GM21825 (cell line): ENCODE results near the gene PLA2G7.
"Not testable (repeated sequence)": the region's sequence is repeated elsewhere in the genome, so short reads cannot be mapped to it uniquely, and the experiment has no call there.

Experiments used
- ATAC-seq: cut with Tn5 transposase; IDR thresholded peaks from one replicate; pipeline ENCODE4 v1.9.1; 2021; ENCODE audit warnings: mild to moderate bottlenecking, moderate library complexity; ENCODE audit not compliant: unreplicated experiment

PLA2G7 gene

GRCh38 chr6:46734867-46735719 lies at the start of gene PLA2G7:
Gene PLA2G7, minus strand, starts transcription at chr6:46735375. Its CDS starts 12,484 bp downstream, at chr6:46722891.
- ATAC-seq, result no peak

- ATAC-seq, result no peak
These were observed 49.4 kb upstream of the PLA2G7 start for GRCh38 chr6:46784535-46784934.

GRCh38 chr6:46781478-46782378 lies 46.6 kb upstream of the PLA2G7 start:
- ATAC-seq, result no peak

GRCh38 chr6:46777476-46778346 lies 42.5 kb upstream of the PLA2G7 start:
- ATAC-seq, result no peak

- ATAC-seq, result no peak
These were observed 41.0 kb upstream of the PLA2G7 start for GRCh38 chr6:46776070-46776712.

- not testable (repeated sequence) for ATAC-seq
These were observed 39.6 kb upstream of the PLA2G7 start for GRCh38 chr6:46774736-46775135.

- ATAC-seq, result no peak
These were observed 38.2 kb upstream of the PLA2G7 start for GRCh38 chr6:46773201-46773855.

- no peak for ATAC-seq
These were observed 37.6 kb upstream of the PLA2G7 start for GRCh38 chr6:46772762-46773161.

- ATAC-seq, result no peak
These were observed 36.8 kb upstream of the PLA2G7 start for GRCh38 chr6:46772016-46772415.

GRCh38 chr6:46764961-46765360 lies 29.8 kb upstream of the PLA2G7 start:
- ATAC-seq, result no peak

- ATAC-seq, result not testable (repeated sequence)
These were observed 29.1 kb upstream of the PLA2G7 start for GRCh38 chr6:46764280-46764679.

GRCh38 chr6:46763466-46763865 lies 28.3 kb upstream of the PLA2G7 start:
- no peak for ATAC-seq

GRCh38 chr6:46760925-46761324 lies 25.8 kb upstream of the PLA2G7 start:
- ATAC-seq, result no peak

- ATAC-seq, result no peak
These were observed 24.0 kb upstream of the PLA2G7 start for GRCh38 chr6:46758960-46759753.

GRCh38 chr6:46757214-46757596 lies 22.0 kb upstream of the PLA2G7 start:
- no peak for ATAC-seq

GRCh38 chr6:46756469-46757213 lies 21.5 kb upstream of the PLA2G7 start:
- no peak for ATAC-seq

- ATAC-seq, result no peak
These were observed 20.7 kb upstream of the PLA2G7 start for GRCh38 chr6:46755865-46756264.

- no peak for ATAC-seq
These were observed 16.5 kb upstream of the PLA2G7 start for GRCh38 chr6:46751658-46752057.
